HEK293 (cell line): ENCODE results near the gene EGFR.

Experiments used
- CTCF ChIA-PET: fragments of 350-600 bp; formaldehyde crosslinking; extraction: SDS; loops from one replicate; lab custom pipeline; 2021; ENCODE audit warnings: antibody characterized with exemption; lab: Yijun Ruan, JAX
- POLR2A ChIA-PET: fragments of 300-600 bp; formaldehyde crosslinking; extraction: SDS; loops from one replicate; lab custom pipeline; 2020; ENCODE audit warnings: antibody characterized with exemption, inconsistent platforms; lab: Yijun Ruan, JAX
- H3K27ac ChIP-seq: fragments of 200-500 bp; sonication (Bioruptor generic); 2 replicates; pipeline ENCODE4 v1.5.1; 2014; ENCODE audit warnings: low read depth, low read length, control low read depth, inconsistent platforms; ENCODE audit errors: extremely low read depth
- H3K36me3 ChIP-seq, 2 experiments: fragments of 200-500 bp in 1 of 2; sonication (Bioruptor generic) in 1 of 2; 1 replicate in 1 of 2; 2 replicates in 1 of 2; pipeline ENCODE4 v1.5.1; 2014 to 2017; ENCODE audit warnings: inconsistent platforms in 2 of 2, low read length in 2 of 2; ENCODE audit not compliant: control insufficient read depth in 2 of 2, insufficient read depth in 1 of 2
- H3K4me1 ChIP-seq: fragments of 200-500 bp; sonication (Bioruptor generic); 2 replicates; pipeline ENCODE4 v1.5.1; 2014; ENCODE audit warnings: mild to moderate bottlenecking, low read length, inconsistent platforms; ENCODE audit not compliant: control insufficient read depth, insufficient read depth
- H3K4me3 ChIP-seq: 2 replicates; pipeline ENCODE4 v1.5.1; 2011; ENCODE audit warnings: low read depth, mild to moderate bottlenecking, control low read depth, low read length, moderate library complexity
- H3K9me3 ChIP-seq: fragments of 200-500 bp; sonication (Bioruptor generic); 2 replicates; pipeline ENCODE4 v1.5.1; 2014; ENCODE audit warnings: low read depth, low read length, inconsistent platforms; ENCODE audit not compliant: control insufficient read depth, insufficient read depth
- GLIS1 ChIP-seq: fragments of 450-650 bp; formaldehyde crosslinking; IDR thresholded peaks from 2 replicates; pipeline ENCODE4 v1.5.1; 2016; ENCODE audit warnings: missing biosample characterization, missing genetic modification characterization
- GLIS2 ChIP-seq: fragments of 450-650 bp; formaldehyde crosslinking; IDR thresholded peaks from 2 replicates; pipeline ENCODE4 v1.5.1; 2016; ENCODE audit warnings: missing biosample characterization, missing genetic modification characterization
- SCRT2 ChIP-seq: fragments of 450-650 bp; formaldehyde crosslinking; IDR thresholded peaks from 2 replicates; pipeline ENCODE4 v1.5.1; 2016; ENCODE audit warnings: missing biosample characterization, missing genetic modification characterization
- TSHZ1 ChIP-seq: fragments of 450-650 bp; formaldehyde crosslinking; IDR thresholded peaks from 2 replicates; pipeline ENCODE4 v1.5.1; 2016; ENCODE audit warnings: missing biosample characterization, missing genetic modification characterization, borderline replicate concordance
- ZBTB20 ChIP-seq: fragments of 450-650 bp; formaldehyde crosslinking; IDR thresholded peaks from 2 replicates; pipeline ENCODE4 v1.5.1; 2016; ENCODE audit warnings: missing biosample characterization, missing genetic modification characterization
- ZBTB8A ChIP-seq: fragments of 450-650 bp; formaldehyde crosslinking; IDR thresholded peaks from 2 replicates; pipeline ENCODE4 v1.5.1; 2016; ENCODE audit warnings: missing biosample characterization, missing genetic modification characterization
- ZFHX2 ChIP-seq: fragments of 450-650 bp; formaldehyde crosslinking; conservative IDR thresholded peaks from 2 replicates; pipeline ENCODE4 v1.5.1; 2016; ENCODE audit warnings: missing biosample characterization, missing genetic modification characterization
- ZNF248 ChIP-seq: fragments of 450-650 bp; formaldehyde crosslinking; IDR thresholded peaks from 2 replicates; pipeline ENCODE4 v1.5.1; 2017; ENCODE audit warnings: missing biosample characterization, missing genetic modification characterization
- ZNF335 ChIP-seq: fragments of 450-650 bp; formaldehyde crosslinking; conservative IDR thresholded peaks from 2 replicates; pipeline ENCODE4 v1.5.1; 2016; ENCODE audit warnings: missing biosample characterization, missing genetic modification characterization
- ZNF521 ChIP-seq: fragments of 450-650 bp; formaldehyde crosslinking; IDR thresholded peaks from 2 replicates; pipeline ENCODE4 v1.5.1; 2017; ENCODE audit warnings: missing biosample characterization, mild to moderate bottlenecking, missing genetic modification characterization
- ZNF768 ChIP-seq: fragments of 450-650 bp; formaldehyde crosslinking; IDR thresholded peaks from 2 replicates; pipeline ENCODE4 v1.5.1; 2018; ENCODE audit warnings: missing biosample characterization, mild to moderate bottlenecking, missing genetic modification characterization
- TF ChIP-seq, protein P1 (sequence below): fragments of 450-650 bp; formaldehyde crosslinking; optimal IDR thresholded peaks from 2 replicates; pipeline ENCODE3; 2016; ENCODE audit warnings: missing biosample characterization, mild to moderate bottlenecking, missing genetic modification characterization
- TF ChIP-seq, protein P2 (sequence below): fragments of 450-650 bp; formaldehyde crosslinking; IDR thresholded peaks from 2 replicates; pipeline ENCODE4 v1.5.1; 2016; ENCODE audit warnings: missing biosample characterization, missing genetic modification characterization
- TF ChIP-seq, protein P3 (sequence below): fragments of 450-650 bp; formaldehyde crosslinking; IDR thresholded peaks from 2 replicates; pipeline ENCODE4 v1.5.1; 2017; ENCODE audit warnings: missing biosample characterization, missing genetic modification characterization

The EGFR gene

GRCh38 chr7:55019691-55020465, 1.1 kb downstream of the EGFR start:
- no peaks in the 10 kb centered on the region for H3K9me3 ChIP-seq
- ChIA-PET POLR2A (interaction anchor here (0.5 to 1.4 kb wide), 3 partner anchors 45 to 245 kb away, joined by 3 read pairs; no protein-coding TSS in a partner anchor), CTCF (interaction anchor here (1.3 to 1.7 kb wide), 2 partner anchors 23 to 234 kb away, joined by 4 to 5 read pairs; no protein-coding TSS in a partner anchor)
- H3K36me3 ChIP-seq: no peaks in the 10 kb centered on the region
- peak overlapping the region; percentile 53; the same call in 1 of the 2 replicates for H3K27ac ChIP-seq
- peaks cover 3% of the 10 kb centered on the region; the same call in 1 of the 2 replicates for H3K4me1 ChIP-seq
- TF ChIP-seq ZNF248 (tag by site-specific recombination) (no peak), ZNF335 (tag by site-specific recombination) (peak; percentile 79), SCRT2 (tag by site-specific recombination) (peak; percentile 69), ZNF521 (tag by site-specific recombination) (no peak), ZBTB20 (tag by site-specific recombination) (peak; percentile 29; the same call in 1 of the 2 replicates), TSHZ1 (tag by site-specific recombination) (no peak), ZBTB8A (tag by site-specific recombination) (peak; percentile 55), ZFHX2 (tag by site-specific recombination) (0 out of 2 replicates have a peak, but pooled peaks have one; percentile 41), GLIS1 (peak; percentile 32; the same call in 1 of the 2 replicates), GLIS2 (tag by site-specific recombination) (peak; percentile 54)
- TF ChIP-seq, protein P1, sequence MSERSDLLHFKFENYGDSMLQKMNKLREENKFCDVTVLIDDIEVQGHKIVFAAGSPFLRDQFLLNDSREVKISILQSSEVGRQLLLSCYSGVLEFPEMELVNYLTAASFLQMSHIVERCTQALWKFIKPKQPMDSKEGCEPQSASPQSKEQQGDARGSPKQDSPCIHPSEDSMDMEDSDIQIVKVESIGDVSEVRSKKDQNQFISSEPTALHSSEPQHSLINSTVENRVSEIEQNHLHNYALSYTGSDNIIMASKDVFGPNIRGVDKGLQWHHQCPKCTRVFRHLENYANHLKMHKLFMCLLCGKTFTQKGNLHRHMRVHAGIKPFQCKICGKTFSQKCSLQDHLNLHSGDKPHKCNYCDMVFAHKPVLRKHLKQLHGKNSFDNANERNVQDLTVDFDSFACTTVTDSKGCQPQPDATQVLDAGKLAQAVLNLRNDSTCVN (tag by site-specific recombination): peak; percentile 64
- peak overlapping the region; percentile 68 for H3K4me3 ChIP-seq

DNA sequence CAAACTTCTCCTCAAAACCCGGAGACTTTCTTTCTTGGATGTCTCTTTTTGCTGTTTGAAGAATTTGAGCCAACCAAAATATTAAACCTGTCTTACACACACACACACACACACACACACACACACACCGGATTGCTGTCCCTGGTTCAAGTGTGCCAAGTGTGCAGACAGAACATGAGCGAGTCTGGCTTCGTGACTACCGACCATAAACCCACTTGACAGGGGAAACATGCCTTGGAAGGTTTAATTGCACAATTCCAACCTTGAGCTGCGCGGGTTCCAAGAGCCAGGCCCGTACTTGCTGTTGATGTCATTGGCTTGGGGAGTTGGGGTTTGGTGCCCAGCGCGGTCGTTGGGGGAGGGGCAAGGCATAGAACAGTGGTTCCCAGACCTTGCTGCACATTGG, 1.7 kb downstream of the EGFR start:
- TF ChIP-seq, protein P2, sequence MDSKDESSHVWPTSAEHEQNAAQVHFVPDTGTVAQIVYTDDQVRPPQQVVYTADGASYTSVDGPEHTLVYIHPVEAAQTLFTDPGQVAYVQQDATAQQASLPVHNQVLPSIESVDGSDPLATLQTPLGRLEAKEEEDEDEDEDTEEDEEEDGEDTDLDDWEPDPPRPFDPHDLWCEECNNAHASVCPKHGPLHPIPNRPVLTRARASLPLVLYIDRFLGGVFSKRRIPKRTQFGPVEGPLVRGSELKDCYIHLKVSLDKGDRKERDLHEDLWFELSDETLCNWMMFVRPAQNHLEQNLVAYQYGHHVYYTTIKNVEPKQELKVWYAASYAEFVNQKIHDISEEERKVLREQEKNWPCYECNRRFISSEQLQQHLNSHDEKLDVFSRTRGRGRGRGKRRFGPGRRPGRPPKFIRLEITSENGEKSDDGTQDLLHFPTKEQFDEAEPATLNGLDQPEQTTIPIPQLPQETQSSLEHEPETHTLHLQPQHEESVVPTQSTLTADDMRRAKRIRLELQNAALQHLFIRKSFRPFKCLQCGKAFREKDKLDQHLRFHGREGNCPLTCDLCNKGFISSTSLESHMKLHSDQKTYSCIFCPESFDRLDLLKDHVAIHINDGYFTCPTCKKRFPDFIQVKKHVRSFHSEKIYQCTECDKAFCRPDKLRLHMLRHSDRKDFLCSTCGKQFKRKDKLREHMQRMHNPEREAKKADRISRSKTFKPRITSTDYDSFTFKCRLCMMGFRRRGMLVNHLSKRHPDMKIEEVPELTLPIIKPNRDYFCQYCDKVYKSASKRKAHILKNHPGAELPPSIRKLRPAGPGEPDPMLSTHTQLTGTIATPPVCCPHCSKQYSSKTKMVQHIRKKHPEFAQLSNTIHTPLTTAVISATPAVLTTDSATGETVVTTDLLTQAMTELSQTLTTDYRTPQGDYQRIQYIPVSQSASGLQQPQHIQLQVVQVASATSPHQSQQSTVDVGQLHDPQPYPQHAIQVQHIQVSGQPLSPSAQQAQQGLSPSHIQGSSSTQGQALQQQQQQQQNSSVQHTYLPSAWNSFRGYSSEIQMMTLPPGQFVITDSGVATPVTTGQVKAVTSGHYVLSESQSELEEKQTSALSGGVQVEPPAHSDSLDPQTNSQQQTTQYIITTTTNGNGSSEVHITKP (tag by site-specific recombination): 0 out of 2 replicates have a peak, but pooled peaks have one; percentile 18
- TF ChIP-seq ZNF768 (tag by site-specific recombination): no peak
- TF ChIP-seq, protein P3, sequence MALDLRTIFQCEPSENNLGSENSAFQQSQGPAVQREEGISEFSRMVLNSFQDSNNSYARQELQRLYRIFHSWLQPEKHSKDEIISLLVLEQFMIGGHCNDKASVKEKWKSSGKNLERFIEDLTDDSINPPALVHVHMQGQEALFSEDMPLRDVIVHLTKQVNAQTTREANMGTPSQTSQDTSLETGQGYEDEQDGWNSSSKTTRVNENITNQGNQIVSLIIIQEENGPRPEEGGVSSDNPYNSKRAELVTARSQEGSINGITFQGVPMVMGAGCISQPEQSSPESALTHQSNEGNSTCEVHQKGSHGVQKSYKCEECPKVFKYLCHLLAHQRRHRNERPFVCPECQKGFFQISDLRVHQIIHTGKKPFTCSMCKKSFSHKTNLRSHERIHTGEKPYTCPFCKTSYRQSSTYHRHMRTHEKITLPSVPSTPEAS: peak; percentile 57
- no peak overlapping the region; the same call in 1 of the 2 replicates for H3K27ac ChIP-seq
- CTCF ChIA-PET: interaction anchor here (1.3 to 1.7 kb wide), 2 partner anchors 24 to 234 kb away, joined by 4 to 5 read pairs; no protein-coding TSS in a partner anchor
- H3K36me3 ChIP-seq: no peaks in the 10 kb centered on the region
- peaks cover 3% of the 10 kb centered on the region; the same call in 1 of the 2 replicates for H3K4me1 ChIP-seq
- H3K4me3 ChIP-seq: peak overlapping the region; percentile 68
- H3K9me3 ChIP-seq: no peaks in the 10 kb centered on the region
- POLR2A ChIA-PET: interaction anchor here (0.5 to 0.9 kb wide), 2 partner anchors 40 to 108 kb away, joined by 3 to 5 read pairs; no protein-coding TSS in a partner anchor
